Karpas-422 (cell line): ENCODE measurements around the gene WDFY2. TPM values are rescaled to one million over a fixed set of nuclear protein-coding genes. Genes with fewer than 3 reads are reported as not detected.

Source experiments
- DNase-seq: peaks from one replicate; pipeline ENCODE4 v3.0.0-alpha.2; 2015
- H2AFZ ChIP-seq: fragments of 200-600 bp; sonication (generic); 2 replicates; pipeline ENCODE4 v1.6.1; 2014; ENCODE audit warnings: antibody characterized with exemption, low read length, mixed read lengths
- H3K27ac ChIP-seq: fragments of 200-600 bp; sonication (generic); 2 replicates; pipeline ENCODE4 v1.5.1; 2014; ENCODE audit warnings: mild to moderate bottlenecking, low read length, moderate library complexity
- H3K27me3 ChIP-seq: fragments of 200-600 bp; sonication (generic); 2 replicates; pipeline ENCODE4 v1.6.1; 2014; ENCODE audit warnings: low read length, mixed read lengths
- H3K36me3 ChIP-seq: fragments of 200-600 bp; sonication (generic); 2 replicates; pipeline ENCODE4 v1.6.1; 2014; ENCODE audit warnings: low read length, mixed read lengths; ENCODE audit not compliant: insufficient read depth
- H3K4me1 ChIP-seq: fragments of 200-600 bp; sonication (generic); 2 replicates; pipeline ENCODE4 v1.6.1; 2014; ENCODE audit warnings: mild to moderate bottlenecking, low read length, mixed read lengths
- H3K4me2 ChIP-seq: fragments of 200-600 bp; sonication (generic); 2 replicates; pipeline ENCODE4 v1.6.1; 2014; ENCODE audit warnings: low read length, low read depth, mild to moderate bottlenecking; ENCODE audit not compliant: poor library complexity, severe bottlenecking
- H3K4me3 ChIP-seq: fragments of 200-600 bp; sonication (generic); 2 replicates; pipeline ENCODE4 v1.5.1; 2014; ENCODE audit warnings: mild to moderate bottlenecking, antibody characterized with exemption, low read length, mixed read lengths
- H3K79me2 ChIP-seq: fragments of 200-600 bp; sonication (generic); 2 replicates; pipeline ENCODE4 v1.6.1; 2014; ENCODE audit warnings: mild to moderate bottlenecking, low read length, mixed read lengths
- H3K9ac ChIP-seq: fragments of 200-600 bp; sonication (generic); 2 replicates; pipeline ENCODE4 v1.6.0; 2014; ENCODE audit warnings: low read length
- H3K9me2 ChIP-seq: fragments of 200-600 bp; sonication (generic), shearing (Covaris generic); replicated peaks from 2 replicates; pipeline ENCODE4 v1.6.0; 2014; ENCODE audit warnings: mild to moderate bottlenecking, low read length, moderate library complexity; ENCODE audit not compliant: insufficient read depth
- H3K9me3 ChIP-seq: fragments of 300-700, 200-600 bp; sonication (generic); 2 replicates; pipeline ENCODE4 v1.6.1; 2014; ENCODE audit warnings: low read length, mixed read lengths
- H4K20me1 ChIP-seq: fragments of 200-600 bp; sonication (generic); 2 replicates; pipeline ENCODE4 v1.6.1; 2014; ENCODE audit warnings: mild to moderate bottlenecking, antibody characterized with exemption, low read length, low read depth; ENCODE audit not compliant: insufficient read depth
- total RNA-seq: library from RNA; depleted of rRNA; stranded (reverse); fragments of >200 nt; shearing (Covaris generic); gene quantifications from 2 replicates; pipeline ENCODE4 v1.2.3, GENCODE V29; 2014; ENCODE audit warnings: low replicate concordance

WDFY2 gene
- total RNA-seq, 1 experiment from 2014 or later = 4.1 TPM

DNA sequence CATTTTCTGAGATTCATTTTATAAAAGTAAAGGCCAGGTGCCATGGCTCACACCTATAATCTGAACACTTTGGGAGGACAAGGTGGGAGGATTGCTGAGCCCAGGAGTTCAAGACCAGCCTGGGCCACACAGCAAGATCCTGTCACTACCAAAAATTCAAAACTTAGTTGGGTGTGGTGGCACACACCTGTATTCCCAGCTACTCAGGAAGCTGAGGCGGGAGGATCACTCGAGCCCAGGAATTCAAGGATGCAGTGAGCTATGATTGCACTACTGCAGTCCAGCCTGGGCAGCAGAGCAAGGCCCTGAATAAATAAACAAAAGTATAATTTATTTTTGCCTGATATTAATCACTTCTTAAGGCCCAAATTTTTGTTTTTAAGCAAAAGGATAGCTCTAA is 179.2 kb downstream of the WDFY2 start:
- Histone ChIP-seq H3K27ac (no peak overlapping the region), H4K20me1 (no peaks in the 10 kb centered on the region), H3K9ac (no peak overlapping the region), H2AFZ (no peak overlapping the region), H3K4me3 (no peak overlapping the region), H3K9me3 (no peaks in the 10 kb centered on the region), H3K9me2 (no peaks in the 10 kb centered on the region), H3K4me1 (no peaks in the 10 kb centered on the region), H3K4me2 (no peak overlapping the region), H3K27me3 (no peaks in the 10 kb centered on the region), H3K36me3 (no peaks in the 10 kb centered on the region), H3K79me2 (no peaks in the 10 kb centered on the region)
- DNase-seq = no peak

DNA sequence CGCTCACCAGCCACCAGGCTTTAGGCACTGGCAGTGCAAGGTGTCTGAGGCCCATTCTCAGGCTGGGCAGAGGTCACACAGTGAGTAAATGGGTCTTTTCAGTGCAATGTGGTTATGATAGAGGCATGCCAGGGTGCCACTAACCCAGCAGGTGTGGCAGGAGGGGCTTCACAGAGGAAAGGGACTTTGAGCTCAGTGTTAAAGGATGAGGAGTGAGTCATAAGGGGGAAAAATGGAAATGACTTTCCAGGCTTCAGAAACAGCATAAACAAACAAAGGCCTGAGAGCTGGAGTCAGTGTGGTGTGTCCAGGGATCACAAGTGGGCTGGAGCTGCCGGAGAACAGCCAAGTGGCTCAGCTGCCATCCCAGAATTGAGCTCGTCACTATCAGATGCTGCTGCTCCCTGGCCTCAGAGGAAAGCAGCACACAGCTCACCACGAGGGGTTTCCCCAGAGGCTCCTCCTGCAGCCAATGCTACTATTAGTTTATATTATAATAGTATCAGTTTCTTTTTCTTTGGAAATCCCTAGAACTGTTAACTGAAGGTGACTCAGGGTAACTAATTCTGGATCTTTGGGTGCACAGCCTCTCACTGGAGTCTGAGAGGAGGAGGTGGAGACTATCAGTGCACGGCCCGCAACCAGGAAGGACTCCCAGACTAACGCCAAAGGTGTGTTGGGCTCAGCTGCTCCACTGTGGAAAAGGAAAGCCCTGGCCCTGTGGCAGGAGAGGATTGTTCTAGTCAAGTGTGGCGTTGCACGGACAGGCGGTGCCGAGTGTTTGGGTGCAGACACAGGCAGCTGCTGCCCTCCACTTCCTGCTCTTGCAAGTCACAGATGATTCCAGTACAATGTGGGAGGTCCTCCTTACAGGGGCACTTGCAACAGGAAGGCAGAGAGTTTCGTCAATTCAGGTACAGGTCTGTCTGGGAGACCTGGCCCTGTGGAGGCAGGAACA is 180.2 kb downstream of the WDFY2 start:
- Histone ChIP-seq H3K79me2 (no peaks in the 10 kb centered on the region), H3K36me3 (no peaks in the 10 kb centered on the region), H3K4me3 (no peak overlapping the region), H3K9me3 (no peaks in the 10 kb centered on the region), H3K27me3 (no peaks in the 10 kb centered on the region), H3K9me2 (no peaks in the 10 kb centered on the region), H3K27ac (no peak overlapping the region), H3K4me2 (no peak overlapping the region), H4K20me1 (no peaks in the 10 kb centered on the region), H2AFZ (no peak overlapping the region), H3K4me1 (no peaks in the 10 kb centered on the region), H3K9ac (no peak overlapping the region)
- DNase-seq = no peak

- Histone ChIP-seq H3K4me2 (no peak overlapping the region), H3K36me3 (no peaks in the 10 kb centered on the region), H3K9me2 (no peaks in the 10 kb centered on the region), H4K20me1 (no peaks in the 10 kb centered on the region), H3K79me2 (no peaks in the 10 kb centered on the region), H3K9me3 (no peaks in the 10 kb centered on the region), H3K27me3 (no peaks in the 10 kb centered on the region), H2AFZ (no peak overlapping the region), H3K4me3 (no peak overlapping the region), H3K9ac (no peak overlapping the region), H3K27ac (no peak overlapping the region), H3K4me1 (no peaks in the 10 kb centered on the region)
- no peak for DNase-seq
Measured at GRCh38 chr13:51765142-51765515, 180.9 kb downstream of the WDFY2 start.

GRCh38 chr13:51767100-51767499 is 182.8 kb downstream of the WDFY2 start:
- Histone ChIP-seq H3K79me2 (no peaks in the 10 kb centered on the region), H4K20me1 (no peaks in the 10 kb centered on the region), H3K27me3 (no peaks in the 10 kb centered on the region), H3K4me1 (no peaks in the 10 kb centered on the region), H3K4me2 (no peak overlapping the region), H3K27ac (no peak overlapping the region), H2AFZ (no peak overlapping the region), H3K36me3 (no peaks in the 10 kb centered on the region), H3K4me3 (no peak overlapping the region), H3K9me3 (no peaks in the 10 kb centered on the region), H3K9me2 (no peaks in the 10 kb centered on the region), H3K9ac (no peak overlapping the region)
- peak; percentile 67 for DNase-seq

- no peak overlapping the region for H2AFZ ChIP-seq
- H3K9me3 ChIP-seq = no peaks in the 10 kb centered on the region
- no peak overlapping the region for H3K4me3 ChIP-seq
- H3K9me2 ChIP-seq = no peaks in the 10 kb centered on the region
- H3K4me1 ChIP-seq = no peaks in the 10 kb centered on the region
- H3K36me3 ChIP-seq = no peaks in the 10 kb centered on the region
- no peak overlapping the region for H3K27ac ChIP-seq
- no peak for DNase-seq
- H3K9ac ChIP-seq = no peak overlapping the region
- no peak overlapping the region for H3K4me2 ChIP-seq
- H4K20me1 ChIP-seq = no peaks in the 10 kb centered on the region
- no peaks in the 10 kb centered on the region for H3K27me3 ChIP-seq
- H3K79me2 ChIP-seq = no peaks in the 10 kb centered on the region
Measured at GRCh38 chr13:51768378-51768921, 184.2 kb downstream of the WDFY2 start.

DNA sequence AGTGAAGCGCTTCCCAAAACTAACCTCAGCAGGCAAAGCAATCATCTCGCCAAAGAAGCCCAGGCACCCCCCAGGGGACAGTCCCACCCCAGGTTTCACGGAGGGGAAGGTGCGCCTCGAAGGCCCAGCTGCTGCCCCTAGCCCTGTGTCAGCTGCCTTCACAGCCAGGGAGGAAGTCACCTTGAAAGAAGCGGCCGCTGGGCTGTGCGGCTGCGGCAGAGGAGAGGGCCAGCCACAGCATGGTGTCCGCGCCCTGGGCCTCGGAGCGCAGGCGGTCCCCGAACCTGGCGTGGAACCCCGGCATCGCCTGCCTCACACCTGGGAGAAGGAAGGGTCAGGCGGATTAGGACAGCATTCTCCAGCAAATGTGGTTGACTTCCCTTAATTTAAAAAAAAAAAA is 184.7 kb downstream of the WDFY2 start:
- Histone ChIP-seq H3K27ac (no peak overlapping the region), H3K27me3 (no peaks in the 10 kb centered on the region), H4K20me1 (no peaks in the 10 kb centered on the region), H2AFZ (no peak overlapping the region), H3K4me1 (no peaks in the 10 kb centered on the region), H3K79me2 (no peaks in the 10 kb centered on the region), H3K9me3 (no peaks in the 10 kb centered on the region), H3K4me3 (no peak overlapping the region), H3K36me3 (no peaks in the 10 kb centered on the region), H3K4me2 (no peak overlapping the region), H3K9me2 (no peaks in the 10 kb centered on the region), H3K9ac (no peak overlapping the region)
- no peak for DNase-seq

DNA sequence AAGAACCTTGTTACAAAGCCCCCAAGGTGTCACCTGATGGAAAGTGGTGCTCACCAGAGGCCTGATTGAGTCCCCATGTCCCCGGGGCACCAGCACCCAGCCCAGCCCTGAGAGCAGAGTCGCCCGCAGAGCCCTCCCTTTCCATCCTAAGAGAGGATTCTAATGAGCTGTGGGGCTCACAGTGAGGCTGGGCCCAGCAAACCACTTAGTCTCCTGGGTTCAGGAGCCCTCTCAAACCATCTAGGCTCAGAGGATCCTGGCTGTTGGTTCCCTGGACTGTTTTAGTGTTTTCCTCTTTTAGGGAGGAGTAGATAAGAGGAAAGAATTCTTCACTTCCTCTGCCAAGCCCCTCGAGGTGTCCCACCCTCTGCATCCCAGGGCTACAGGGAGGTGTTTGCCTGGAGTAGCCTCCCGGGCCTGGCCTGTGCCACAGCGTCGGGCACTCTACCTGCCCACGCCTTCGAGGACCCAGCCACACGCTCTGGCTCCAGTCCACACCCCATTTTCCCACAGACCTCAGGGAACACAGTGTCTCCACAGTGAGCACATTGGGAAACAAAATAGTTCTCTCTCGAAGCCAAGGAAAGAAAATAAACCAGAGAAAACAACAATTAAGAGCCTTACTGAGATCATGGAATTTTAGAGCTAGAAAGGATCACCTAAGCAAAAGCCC is 185.3 kb downstream of the WDFY2 start:
- no peaks in the 10 kb centered on the region for H3K27me3 ChIP-seq
- no peak overlapping the region for H2AFZ ChIP-seq
- DNase-seq = no peak
- no peak overlapping the region for H3K27ac ChIP-seq
- no peaks in the 10 kb centered on the region for H4K20me1 ChIP-seq
- no peaks in the 10 kb centered on the region for H3K9me2 ChIP-seq
- no peak overlapping the region for H3K4me3 ChIP-seq
- no peaks in the 10 kb centered on the region for H3K79me2 ChIP-seq
- no peaks in the 10 kb centered on the region for H3K4me1 ChIP-seq
- no peaks in the 10 kb centered on the region for H3K36me3 ChIP-seq
- H3K9ac ChIP-seq = no peak overlapping the region
- H3K4me2 ChIP-seq = no peak overlapping the region
- H3K9me3 ChIP-seq = no peaks in the 10 kb centered on the region

GRCh38 chr13:51770160-51770559 is 185.9 kb downstream of the WDFY2 start:
- H3K79me2 ChIP-seq = no peaks in the 10 kb centered on the region
- H3K27me3 ChIP-seq = no peaks in the 10 kb centered on the region
- H3K9me3 ChIP-seq = no peaks in the 10 kb centered on the region
- DNase-seq = no peak
- H3K4me3 ChIP-seq = no peak overlapping the region
- no peaks in the 10 kb centered on the region for H3K4me1 ChIP-seq
- H3K4me2 ChIP-seq = no peak overlapping the region
- H3K27ac ChIP-seq = no peak overlapping the region
- no peaks in the 10 kb centered on the region for H3K9me2 ChIP-seq
- no peaks in the 10 kb centered on the region for H3K36me3 ChIP-seq
- H2AFZ ChIP-seq = no peak overlapping the region
- H4K20me1 ChIP-seq = no peaks in the 10 kb centered on the region
- no peak overlapping the region for H3K9ac ChIP-seq
